M059J (cell line): ENCODE data around the gene PRPF6. TPM values are rescaled to one million over a fixed set of nuclear protein-coding genes. Genes with fewer than 3 reads are reported as not detected.
"Not testable (repeated sequence)": the region's sequence is repeated elsewhere in the genome, so short reads cannot be mapped to it uniquely, and the experiment has no call there.

ENCODE experiments used
- DNase-seq: peaks from one replicate; pipeline ENCODE4 v3.0.0-alpha.2; 2012; ENCODE audit warnings: low read depth
- total RNA-seq: library from RNA; depleted of rRNA; stranded (reverse); fragments of >200 nt; shearing (Covaris generic); gene quantifications from 2 replicates; pipeline ENCODE4 v1.2.3, GENCODE V29; 2014

The PRPF6 gene
- total RNA-seq, 1 experiment from 2014 or later: 106 TPM

DNA sequence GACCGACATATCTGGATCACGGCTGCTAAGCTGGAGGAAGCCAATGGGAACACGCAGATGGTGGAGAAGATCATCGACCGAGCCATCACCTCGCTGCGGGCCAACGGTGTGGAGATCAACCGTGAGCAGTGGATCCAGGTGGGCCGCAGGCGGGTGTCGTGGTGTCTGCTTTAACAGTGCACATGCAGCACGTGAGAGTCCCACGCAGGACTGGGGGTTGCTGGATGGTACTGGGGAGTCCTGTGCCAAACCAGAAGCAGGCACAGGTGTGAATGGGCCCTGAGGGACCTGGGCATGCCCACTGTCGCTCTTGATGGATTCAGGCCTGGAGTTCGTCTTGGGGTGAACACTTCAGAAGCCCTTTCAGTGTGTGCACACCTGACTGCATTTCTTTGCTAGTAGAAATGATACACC is 30.4 kb downstream of the PRPF6 start:
- DNase-seq: no peak

DNA sequence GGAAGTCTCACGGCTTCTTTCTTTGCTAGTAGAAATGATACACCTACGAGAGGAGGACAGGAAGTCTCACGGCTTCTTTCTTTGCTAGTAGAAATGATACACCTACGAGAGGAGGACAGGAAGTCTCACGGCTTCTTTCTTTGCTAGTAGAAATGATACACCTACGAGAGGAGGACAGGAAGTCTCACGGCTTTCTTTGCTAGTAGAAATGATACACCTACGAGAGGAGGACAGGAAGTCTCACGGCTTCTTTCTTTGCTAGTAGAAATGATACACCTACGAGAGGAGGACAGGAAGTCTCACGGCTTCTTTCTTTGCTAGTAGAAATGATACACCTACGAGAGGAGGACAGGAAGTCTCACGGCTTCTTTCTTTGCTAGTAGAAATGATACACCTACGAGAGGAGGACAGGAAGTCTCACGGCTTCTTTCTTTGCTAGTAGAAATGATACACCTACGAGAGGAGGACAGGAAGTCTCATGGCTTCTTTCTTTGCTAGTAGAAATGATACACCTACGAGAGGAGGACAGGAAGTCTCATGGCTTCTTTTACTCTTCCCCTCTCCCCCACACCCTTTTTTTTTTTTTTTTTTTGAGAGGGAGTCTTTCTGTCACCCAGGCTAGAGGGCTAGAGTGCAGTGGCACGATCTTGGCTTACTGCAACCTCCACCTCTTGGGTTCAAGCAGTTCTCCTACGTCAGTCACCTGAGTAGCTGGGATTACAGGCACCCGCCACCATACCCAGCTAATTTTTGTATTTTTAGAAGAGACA is 31.6 kb downstream of the PRPF6 start:
- DNase-seq: not testable (repeated sequence)

DNA sequence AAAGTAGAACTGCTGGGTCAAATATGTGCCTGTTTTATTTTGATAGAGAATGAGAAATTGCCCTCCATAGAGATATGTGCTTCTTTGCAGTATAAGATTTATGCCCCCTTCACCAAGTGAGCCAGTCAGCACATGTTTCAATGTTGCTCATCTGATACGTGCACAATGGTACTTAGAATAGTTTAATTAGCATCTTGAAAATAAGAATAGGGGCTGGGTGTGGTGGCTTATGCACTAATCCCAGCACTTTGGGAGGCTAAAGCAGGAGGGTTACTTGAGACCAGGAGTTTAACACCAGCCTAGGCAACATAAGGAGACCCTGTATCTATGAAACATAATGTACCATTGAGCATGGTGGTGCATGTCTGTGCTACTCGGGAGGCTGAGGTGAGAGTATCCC is 34.7 kb downstream of the PRPF6 start:
- no peak for DNase-seq

DNA sequence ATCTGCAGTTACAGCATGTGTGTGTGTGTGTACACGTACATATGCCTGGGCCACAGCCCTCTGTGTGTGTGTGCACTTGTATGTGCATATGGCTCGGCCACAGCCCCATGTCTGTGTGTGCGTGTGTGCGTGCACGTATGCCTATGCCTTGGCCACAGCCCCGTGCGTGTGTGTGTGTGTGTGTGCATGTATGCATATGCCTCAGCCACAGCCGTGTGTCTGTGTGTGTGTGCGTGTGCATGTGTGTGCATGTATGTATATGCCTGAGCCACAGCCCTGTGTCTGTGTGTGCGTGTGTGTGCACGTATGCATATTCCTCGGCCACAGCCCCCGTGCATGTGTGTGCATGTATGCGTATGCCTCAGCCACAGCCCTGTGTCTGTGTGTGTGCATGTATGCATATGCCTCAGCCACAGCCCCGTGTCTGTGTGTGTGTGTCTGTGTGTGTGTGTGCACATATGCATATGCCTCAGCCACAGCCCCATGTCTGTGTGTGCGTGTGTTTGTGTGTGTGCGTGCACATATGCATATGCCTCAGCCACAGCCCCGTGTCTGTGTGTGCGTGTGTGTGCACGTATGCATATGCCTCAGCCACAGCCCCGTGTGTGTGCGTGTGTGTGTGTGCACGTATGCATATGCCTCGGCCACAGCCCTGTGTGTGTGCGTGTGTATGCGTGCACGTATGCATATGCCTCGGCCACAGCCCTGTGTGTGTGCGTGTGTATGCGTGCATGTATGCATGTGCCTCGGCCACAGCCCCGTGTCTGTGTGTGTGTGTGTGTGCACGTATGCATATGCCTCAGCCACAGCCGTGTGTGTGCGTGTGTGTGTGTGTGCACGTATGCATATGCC is 40.4 kb downstream of the PRPF6 start:
- no peak for DNase-seq

DNA sequence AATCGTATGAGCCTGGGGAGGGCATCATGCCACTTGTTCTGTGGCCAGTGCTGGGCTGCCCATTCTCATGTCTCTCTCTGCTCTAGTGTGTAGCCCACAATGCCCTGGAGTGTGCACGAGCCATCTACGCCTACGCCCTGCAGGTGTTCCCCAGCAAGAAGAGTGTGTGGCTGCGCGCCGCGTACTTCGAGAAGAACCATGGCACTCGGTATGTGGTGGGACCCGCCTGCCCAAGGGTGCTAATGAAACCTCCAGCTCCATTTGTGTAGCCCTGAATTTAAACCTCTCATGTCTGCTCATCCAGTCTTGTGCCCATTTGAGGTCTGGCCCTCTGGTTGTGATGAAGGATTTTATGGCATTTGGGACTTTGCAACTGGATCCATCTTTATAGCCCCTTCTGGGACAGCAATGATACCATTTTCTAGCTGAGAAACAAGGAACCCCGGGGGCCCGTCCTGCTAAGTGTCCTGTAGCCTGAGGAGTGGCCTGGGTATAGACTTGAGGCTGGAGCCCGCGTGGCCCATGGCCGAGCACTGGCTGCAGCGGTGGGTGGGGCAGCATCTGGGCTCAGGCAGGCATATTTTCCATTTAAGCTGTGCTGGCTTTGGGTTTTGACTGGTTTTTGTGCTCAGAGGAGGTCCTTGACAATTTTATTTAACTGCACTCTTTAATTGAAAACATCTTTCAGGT is 41.9 kb downstream of the PRPF6 start:
- DNase-seq: no peak

DNA sequence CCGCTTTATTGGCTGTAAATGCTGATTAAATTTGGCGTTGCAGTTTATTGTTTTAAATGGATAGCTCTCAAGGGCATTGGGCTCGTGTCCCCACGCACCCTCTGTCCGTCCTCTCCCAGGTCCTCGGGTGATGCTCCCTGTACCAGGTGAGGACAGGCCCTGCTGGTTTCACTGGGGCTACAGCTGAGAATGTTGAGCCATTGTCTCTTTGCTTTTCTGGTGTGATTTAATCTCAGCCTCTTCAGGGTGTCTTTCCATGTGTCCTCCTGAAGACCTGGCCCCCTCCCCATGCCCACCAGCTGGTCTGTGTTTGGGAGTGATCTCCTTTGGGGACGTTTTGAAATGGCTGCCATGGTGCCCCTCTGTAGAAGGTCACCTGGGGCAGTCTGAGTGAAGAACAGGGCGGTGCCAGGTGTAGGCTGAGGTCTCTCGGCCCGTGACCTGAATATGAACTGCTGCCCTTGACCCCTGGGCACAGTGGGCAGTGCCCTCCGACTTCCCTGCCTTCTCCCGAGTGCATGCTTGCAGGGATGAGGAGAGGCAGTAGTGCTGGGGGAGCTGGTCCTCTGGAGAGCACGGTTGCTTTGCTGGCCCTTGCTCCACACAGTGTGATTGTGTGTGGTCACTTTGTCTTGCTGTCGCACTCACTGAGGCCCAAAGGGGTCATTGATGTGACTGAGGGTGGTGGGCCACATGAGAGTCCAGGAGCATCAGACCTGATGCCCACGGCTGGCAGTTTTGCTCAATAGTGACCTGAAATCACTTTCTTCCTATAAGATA is 42.6 kb downstream of the PRPF6 start:
- DNase-seq: no peak

DNA sequence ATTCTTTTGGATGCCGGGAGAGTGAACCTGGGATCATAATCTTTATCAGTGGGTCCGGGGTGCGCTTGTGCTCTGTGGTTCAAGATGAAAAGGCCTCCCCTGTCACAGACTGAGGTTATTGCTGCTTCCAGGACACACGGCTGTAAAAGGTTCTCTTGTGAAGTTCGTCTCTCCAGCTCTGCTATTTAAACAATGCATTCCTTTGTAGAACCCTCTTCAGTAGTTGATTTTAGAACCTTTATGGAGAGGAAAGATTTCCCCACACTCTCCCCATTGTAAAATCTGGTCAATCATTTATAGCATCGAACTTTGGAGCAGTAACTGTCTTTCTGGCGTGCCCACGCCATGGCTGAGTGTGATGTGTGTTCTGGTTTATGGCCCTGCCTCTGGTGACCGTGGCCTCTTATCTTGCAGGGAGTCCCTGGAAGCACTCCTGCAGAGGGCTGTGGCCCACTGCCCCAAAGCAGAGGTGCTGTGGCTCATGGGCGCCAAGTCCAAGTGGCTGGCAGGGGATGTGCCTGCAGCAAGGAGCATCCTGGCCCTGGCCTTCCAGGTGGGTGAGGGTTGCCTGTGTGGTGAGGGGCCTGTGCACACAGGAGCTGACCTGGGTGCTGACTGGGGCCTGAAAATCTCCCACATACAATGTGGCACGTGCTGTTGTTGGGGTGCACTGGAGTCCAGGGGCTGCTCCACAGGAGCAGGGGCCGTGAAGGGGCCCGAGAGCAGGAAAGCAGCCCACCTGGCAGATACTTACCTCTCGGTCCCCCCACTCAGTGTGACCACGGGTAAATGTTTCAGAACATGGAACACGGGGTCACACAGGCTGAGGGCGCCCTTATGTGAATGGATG is 43.4 kb downstream of the PRPF6 start:
- DNase-seq: no peak

DNA sequence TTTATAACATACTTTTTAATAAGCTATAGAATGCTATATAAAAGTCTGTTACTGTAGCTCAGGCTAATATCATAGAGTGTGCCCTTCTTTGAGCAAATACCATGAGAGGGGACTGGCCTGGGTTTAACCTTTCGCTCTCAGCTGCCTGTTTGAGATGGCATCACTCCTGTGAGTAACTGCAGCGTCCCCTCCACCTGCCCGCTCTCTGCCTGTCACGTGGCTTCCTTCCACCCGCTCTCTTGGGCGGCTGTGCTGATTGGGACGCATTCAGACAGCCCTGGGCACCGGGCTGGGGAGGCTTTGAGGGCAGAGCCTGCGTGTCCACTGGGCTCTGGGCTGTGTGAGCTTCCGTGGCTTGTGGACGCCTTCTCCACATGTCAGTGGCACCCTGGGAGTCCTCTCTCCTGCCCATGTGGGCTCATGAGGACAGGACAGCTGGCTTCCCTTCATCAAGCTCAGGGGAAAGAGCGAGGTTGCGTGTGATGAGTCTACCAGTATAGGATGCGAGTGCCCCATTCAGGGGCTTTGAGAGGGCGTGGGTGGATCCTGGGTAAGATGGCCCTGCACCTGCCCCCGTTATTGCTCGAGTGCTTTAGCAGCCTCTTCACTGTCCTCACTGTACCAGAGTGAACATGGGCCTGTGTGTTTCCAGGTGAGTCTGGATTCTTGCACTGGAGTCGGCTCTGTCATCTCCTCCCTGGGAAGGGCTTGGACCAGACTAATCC is 44.3 kb downstream of the PRPF6 start:
- DNase-seq: no peak

DNA sequence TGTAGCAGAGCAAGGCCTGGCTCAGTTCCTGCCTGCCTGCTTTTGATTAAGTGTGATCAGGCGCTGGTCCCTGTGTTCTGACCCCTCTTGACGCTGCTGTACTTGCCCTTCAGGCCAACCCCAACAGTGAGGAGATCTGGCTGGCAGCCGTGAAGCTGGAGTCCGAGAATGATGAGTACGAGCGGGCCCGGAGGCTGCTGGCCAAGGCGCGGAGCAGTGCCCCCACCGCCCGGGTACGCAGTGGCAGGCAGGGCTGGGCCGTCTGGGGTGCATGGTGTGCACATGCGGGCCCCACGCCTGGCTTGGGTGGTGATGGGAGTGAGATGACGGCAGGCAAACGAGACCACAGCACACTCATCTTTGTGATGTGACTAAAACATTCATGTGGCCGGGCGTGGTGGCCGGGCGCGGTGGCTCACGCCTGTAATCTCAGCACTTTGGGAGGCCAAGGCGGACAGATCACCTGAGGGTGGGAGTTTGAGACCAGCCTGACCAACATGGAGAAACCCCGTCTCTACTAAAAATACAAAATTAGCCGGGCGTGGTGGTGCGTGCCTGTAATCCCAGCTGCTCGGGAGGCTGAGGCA is 45.0 kb downstream of the PRPF6 start:
- no peak for DNase-seq

DNA sequence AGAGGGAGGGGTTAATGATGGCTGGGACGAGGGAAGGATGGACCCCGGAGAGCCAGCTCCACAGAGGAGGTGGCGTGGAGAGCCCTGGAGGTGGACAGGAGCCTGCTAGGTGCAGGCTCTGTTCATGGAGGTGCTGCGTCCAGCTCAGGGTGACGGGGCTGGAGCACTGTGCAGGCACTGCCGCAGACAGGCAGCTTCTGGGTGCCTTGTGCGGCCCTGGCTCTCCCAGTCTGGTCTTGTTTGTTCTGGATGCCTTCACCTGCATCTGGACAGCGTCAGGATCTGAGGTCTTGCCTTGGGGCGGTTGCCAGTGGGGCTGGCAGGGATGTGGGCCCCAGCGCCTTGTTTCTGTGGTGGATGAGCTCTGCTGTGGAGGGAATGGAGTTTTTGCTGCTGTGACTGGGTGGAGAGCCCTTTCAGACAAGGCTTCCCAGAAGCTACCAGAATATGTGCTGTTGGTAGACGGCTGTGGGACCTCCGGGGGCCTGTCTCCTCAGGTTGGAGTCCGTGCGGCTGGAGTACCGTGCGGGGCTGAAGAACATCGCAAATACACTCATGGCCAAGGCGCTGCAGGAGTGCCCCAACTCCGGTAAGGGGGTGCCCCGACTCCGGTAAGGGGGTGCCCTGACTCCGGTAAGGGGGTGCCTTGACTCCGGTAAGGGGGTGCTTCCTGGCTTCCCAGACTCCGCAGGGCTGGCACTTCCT is 47.2 kb downstream of the PRPF6 start:
- no peak for DNase-seq

DNA sequence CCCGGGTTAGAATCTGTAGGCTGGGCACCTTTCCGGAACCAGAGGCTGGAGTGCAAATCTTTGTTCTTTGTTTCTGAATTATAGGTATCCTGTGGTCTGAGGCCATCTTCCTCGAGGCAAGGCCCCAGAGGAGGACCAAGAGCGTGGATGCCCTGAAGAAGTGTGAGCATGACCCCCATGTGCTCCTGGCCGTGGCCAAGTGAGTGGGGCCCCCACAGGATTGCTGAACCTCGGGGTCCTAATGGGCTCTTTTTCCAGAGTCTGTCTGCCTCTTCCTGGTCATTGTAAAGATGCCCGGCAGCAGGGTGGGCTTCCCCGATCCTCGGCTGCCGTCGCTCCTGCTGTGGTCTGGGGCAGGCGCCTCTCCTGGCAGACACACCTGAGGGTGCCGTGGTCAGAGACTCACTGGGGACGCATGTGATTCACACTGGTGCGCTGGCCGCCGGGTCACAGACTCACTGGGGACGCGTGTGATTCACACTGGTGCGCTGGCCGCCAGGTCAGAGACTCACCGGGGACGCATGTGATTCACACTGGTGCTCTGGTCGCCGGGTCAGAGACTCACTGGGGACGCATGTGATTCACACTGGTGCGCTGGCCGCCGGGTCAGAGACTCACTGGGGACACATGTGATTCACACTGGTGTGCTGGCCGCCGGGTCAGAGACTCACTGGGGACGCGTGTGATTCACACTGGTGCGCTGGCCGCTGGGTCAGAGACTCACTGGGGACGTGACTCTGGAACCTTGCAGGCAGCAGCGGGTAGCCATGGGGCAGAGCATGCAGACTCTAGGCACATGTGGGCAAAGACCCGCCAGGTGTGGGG is 48.6 kb downstream of the PRPF6 start:
- DNase-seq: no peak

DNA sequence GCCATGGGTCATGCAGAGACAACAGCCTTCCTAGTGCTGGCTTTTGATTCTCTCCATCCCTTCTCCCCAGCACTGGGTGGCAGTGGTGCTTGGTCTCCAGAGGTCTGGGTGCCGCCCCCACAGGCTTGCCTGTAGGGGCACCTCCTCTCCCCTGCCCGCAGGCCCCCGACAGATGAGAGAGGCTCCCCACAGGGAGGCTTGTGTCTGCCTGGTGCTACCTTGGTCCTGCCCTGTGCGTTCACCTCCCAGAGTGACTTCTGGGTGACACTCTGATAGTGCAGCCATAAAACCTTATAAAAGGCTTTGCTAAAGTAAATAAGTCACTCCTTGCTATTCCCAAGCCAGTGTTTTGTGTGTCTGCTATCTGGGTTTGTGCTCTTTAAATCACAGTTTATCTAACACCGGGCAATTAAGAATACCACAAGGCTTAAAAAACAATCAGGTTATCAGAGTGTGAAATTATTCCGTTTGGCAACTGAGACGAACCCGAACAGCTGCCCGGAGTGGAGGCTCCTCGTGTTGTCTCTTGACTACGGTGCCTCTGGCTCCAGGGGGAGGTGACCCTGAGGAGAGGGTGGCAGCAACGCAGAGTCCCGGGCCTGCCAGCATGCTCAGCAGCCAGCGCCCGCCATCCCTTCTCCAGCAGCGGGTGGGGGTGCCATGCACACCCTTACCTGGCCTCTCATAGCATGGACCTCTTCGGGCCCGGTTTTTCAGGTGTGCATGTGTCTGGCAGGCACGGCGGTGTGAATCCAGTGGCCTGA is 49.6 kb downstream of the PRPF6 start:
- DNase-seq: no peak

DNA sequence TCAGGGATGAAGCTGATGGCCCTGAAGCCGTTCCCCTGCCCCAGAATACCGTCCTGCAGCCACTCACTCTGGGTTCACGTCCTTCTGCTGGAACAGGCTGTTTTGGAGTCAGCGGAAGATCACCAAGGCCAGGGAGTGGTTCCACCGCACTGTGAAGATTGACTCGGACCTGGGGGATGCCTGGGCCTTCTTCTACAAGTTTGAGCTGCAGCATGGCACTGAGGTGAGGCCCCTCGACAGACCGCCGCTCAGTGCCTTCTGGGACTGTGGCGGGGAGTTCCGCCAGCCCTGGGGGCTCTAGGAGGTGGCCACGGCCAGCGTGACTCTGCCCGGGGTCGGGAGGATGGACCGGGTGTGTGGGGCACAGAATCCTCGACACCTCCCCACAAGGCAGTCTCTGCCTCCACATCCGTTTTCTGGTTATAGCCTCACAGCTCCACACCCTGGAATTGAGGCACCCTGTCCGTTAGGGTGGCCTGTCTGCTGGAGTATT is 50.9 kb downstream of the PRPF6 start:
- no peak for DNase-seq

DNA sequence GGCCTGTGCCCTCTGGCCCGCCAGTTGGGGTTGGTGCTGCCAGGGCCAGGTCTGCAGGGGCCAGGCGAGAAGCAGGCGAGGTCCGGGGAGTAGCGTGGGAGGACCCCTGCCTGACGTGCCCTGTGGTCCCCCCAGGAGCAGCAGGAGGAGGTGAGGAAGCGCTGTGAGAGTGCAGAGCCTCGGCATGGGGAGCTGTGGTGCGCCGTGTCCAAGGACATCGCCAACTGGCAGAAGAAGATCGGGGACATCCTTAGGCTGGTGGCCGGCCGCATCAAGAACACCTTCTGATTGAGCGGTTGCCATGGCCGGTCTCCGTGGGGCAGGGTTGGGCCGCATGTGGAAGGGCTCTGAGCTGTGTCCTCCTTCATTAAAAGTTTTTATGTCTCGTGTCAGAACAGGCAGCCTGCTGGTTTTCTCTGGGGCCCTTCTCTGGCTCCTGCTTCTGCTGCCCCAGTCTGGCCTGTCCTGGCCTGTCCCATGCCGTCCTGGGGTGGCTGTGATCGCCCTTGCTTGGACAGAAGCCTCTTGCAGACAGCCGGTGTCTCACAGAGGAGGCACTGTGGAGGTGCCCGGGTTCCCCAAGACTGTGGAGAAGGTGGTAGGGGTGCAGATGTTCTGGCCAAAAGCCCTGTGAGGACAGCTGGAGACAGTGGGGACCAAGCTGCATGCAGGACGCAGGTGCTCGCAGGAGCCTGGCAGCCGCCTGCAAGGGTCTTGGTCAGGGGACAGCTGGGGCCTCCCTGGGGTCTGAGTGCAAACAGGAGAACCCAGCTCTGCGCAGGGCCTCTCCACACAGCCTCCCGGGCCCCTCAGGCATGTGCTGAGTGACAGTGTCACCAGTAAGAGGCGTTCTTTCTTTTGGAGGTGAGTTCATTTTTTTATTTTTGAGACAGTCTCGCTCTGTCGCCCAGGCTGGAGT is 52.0 kb downstream of the PRPF6 start:
- no peak for DNase-seq

DNA sequence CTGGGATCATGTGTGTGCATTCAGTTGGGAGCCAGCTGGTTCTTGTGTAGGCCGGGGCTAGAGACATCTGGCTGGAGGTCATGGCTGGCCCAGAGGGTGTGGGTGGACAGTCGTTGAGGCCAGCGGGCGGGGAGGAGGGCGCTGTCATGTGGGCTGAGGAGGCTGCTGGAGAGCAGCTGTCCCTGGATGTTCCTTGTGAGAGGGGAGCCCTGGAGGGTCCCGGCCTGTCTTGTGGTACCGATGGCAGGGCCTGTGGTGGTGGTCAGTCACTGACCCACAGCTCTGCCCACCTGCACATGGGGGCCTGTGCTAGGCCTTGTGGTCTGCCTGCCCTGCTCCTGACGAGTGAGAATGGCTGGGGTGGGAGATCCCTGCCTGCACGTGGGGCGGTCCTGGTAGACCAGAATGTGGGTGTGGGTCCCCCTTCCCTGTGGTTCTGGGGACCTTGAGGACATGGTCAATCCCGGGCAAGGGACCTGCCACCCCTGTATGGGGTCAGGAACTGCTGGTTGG is 53.1 kb downstream of the PRPF6 start:
- DNase-seq: no peak
